NOMO-1 (cell line): ENCODE results near the gene STRA6.

ENCODE experiments used
- DNase-seq, 2 experiments: peaks; one replicate each; lab custom pipeline; 2025; ENCODE audit not compliant: unreplicated experiment in 2 of 2; lab: John Stamatoyannopoulos, UW

STRA6 gene

GRCh38 chr15:74184582-74185091, 17.9 kb downstream of the STRA6 start:
- no peak for DNase-seq

- no peak for DNase-seq
These were observed 20.5 kb downstream of the STRA6 start for GRCh38 chr15:74182131-74182530.

GRCh38 chr15:74180881-74181602, 21.5 kb downstream of the STRA6 start:
- DNase-seq = no peak

- no peak for DNase-seq
These were observed 22.4 kb downstream of the STRA6 start for GRCh38 chr15:74179983-74180880.

GRCh38 chr15:74179101-74179841, 23.3 kb downstream of the STRA6 start:
- DNase-seq = no peak

GRCh38 chr15:74178326-74179100, 24.1 kb downstream of the STRA6 start:
- no peak for DNase-seq

- no peak for DNase-seq
These were observed 26.0 kb downstream of the STRA6 start for GRCh38 chr15:74176262-74177214.

GRCh38 chr15:74175271-74176191, 27.1 kb downstream of the STRA6 start:
- DNase-seq = no peak

- DNase-seq = no peak
These were observed 27.7 kb downstream of the STRA6 start for GRCh38 chr15:74174958-74175253.

GRCh38 chr15:74174219-74174957, 28.2 kb downstream of the STRA6 start:
- DNase-seq = no peak

GRCh38 chr15:74173380-74174218, 29.0 kb downstream of the STRA6 start, which contains the start of gene ISLR:
Gene ISLR, plus strand, starts transcription at chr15:74173710. Its CDS starts 1,149 bp downstream, at chr15:74174859.
- DNase-seq = peak in 1 of 2 experiments; percentile 5

- DNase-seq = no peak
These were observed 29.7 kb downstream of the STRA6 start for GRCh38 chr15:74172701-74173379.

- no peak for DNase-seq
These were observed 30.5 kb downstream of the STRA6 start for GRCh38 chr15:74171965-74172541.

GRCh38 chr15:74170875-74171578, 31.6 kb downstream of the STRA6 start:
- DNase-seq = no peak
